IMR-90 (cell line): Measurements from ENCODE around the gene GALNT7.

ENCODE experiments used
- POLR2A ChIP-seq: IDR thresholded peaks from 2 replicates; pipeline ENCODE4 v1.6.1; 2012; ENCODE audit warnings: mild to moderate bottlenecking, low read depth, low read length
- SMC3 ChIP-seq: fragments of 150-350 bp; IDR thresholded peaks from 2 replicates; pipeline ENCODE4 v1.6.1; 2016; ENCODE audit warnings: low read depth, mild to moderate bottlenecking, antibody characterized with exemption, low read length, moderate library complexity
- TF ChIP-seq, protein P1 (sequence below): conservative IDR thresholded peaks from 2 replicates; pipeline ENCODE4 v1.5.1; 2012; ENCODE audit warnings: mild to moderate bottlenecking, low read depth, low read length, improper control_type of control experiment

DNA sequence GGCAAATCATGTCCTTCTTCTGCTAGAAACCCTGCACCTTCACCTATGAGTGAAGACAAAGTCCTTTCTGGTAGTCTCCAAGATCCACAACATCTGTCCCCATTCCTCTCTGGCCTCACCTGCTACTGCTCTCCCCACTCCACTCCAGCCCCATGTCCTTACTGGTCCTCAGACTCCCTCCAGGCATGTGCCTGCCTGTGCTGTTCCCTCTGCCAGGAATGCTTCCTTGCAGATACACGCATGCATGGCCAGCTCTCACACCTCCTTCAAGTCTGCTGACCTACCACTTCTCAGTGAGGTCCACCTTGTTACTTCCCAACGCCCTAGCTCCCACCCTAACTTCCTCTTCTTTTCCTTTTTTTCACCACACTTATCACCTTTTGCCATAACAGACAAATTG lies 147.4 kb downstream of the GALNT7 start:
- TF ChIP-seq, protein P1, sequence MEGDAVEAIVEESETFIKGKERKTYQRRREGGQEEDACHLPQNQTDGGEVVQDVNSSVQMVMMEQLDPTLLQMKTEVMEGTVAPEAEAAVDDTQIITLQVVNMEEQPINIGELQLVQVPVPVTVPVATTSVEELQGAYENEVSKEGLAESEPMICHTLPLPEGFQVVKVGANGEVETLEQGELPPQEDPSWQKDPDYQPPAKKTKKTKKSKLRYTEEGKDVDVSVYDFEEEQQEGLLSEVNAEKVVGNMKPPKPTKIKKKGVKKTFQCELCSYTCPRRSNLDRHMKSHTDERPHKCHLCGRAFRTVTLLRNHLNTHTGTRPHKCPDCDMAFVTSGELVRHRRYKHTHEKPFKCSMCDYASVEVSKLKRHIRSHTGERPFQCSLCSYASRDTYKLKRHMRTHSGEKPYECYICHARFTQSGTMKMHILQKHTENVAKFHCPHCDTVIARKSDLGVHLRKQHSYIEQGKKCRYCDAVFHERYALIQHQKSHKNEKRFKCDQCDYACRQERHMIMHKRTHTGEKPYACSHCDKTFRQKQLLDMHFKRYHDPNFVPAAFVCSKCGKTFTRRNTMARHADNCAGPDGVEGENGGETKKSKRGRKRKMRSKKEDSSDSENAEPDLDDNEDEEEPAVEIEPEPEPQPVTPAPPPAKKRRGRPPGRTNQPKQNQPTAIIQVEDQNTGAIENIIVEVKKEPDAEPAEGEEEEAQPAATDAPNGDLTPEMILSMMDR, result no peak
- TF ChIP-seq SMC3 (no peak), POLR2A (no peak)
